Suppressor macrophage treated with lipopolysaccharide for 4 hours (primary cell): ENCODE data around the gene TLX2.

Experiments
- DNase-seq: peaks from one replicate; pipeline ENCODE4 v3.0.0-alpha.2; 2020

The TLX2 gene

DNA sequence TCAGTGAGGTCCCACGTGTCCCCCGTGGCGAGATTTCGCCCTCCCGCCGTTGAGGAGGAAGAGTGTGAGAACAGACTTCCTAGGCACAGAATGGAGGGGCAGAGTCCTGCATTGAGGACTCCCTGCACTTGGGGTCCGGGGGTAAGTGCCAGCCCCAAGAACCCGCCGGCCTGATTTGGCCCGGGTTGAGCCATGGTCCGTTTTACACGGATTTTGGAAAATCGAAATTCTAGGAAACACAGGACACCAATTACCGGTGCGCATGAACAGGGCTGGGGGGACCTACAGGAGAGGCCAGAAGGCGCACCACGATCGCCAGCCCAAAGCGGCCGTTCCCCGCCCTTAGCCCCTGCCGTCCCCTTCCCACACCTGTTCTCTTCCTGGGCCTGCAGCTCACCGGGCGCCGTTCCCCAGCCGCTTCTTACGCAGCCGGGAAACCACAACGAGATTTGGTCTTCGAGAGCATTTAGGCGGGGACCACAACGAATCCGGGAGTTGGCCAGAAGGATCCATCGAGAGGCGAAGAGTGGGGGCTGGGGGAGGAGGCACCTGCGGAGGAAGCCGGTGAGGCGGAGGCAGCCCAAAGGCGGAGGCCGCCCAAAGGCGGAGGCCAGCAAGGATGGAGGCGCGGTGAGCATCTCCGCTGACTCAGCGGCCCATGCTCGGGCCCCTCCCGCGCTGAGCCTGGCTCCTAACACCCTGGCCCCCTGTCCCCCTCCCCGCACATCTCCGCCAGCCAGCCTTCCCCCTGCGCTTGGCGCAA is 464 bp upstream of the TLX2 start:
- DNase-seq: no peak

DNA sequence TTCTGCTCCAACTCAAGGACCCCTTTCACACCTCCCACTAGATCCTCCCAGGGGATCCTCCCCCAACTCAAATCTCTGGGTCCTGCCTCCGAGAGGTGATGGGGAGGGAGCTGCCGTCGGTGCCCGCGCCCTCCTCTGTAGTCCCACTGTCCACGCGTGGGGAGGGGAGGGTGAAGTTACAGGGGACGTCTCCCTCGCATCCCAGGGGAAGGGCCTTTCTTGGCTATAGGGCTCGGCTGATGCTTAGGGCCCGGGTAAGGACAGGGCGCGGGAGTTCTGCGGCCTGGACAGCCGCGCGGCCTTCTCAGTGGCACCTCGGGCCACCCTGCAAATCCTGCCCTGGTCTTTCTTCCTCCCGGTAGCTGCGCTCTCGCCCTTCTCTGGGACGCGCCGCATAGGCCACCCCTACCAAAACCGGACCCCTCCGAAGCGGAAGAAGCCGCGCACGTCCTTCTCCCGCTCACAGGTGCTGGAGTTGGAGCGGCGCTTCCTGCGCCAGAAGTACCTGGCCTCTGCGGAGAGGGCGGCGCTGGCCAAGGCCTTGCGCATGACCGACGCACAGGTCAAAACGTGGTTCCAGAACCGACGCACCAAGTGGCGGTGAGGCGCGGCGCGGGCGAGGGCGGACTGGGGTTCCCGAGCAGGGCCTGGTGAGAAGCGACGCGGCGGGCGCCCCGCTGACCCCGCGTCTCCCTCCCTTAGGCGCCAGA is 1.2 kb downstream of the TLX2 start:
- no peak for DNase-seq

DNA sequence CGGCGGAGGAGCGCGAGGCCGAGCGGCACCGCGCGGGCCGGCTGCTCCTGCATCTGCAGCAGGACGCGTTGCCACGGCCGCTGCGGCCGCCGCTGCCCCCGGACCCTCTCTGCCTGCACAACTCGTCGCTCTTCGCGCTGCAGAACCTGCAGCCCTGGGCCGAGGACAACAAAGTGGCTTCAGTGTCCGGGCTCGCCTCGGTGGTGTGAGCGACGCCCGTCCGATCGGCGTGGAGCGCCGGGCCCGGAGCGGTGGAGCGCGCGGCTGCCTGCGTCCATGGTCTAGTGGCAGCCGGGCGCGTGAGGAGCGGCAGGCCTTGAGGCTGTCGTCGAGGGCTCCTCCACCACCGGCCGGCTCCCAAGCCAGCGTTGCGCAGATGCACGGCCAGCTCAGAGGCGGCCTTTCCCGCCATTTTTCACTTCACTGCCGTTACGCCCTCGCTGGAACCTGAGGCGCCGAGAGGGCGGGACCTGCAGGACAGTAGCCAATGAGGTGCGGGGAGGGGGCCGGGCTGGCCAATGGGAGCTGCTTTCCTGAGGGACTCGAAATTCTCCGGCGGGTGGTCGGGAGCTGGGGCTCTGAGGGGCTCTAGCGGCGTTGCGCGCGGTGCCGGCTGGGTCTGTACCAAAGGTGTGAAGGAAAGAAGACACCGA is 1.9 kb downstream of the TLX2 start:
- peak; percentile 65 for DNase-seq

DNA sequence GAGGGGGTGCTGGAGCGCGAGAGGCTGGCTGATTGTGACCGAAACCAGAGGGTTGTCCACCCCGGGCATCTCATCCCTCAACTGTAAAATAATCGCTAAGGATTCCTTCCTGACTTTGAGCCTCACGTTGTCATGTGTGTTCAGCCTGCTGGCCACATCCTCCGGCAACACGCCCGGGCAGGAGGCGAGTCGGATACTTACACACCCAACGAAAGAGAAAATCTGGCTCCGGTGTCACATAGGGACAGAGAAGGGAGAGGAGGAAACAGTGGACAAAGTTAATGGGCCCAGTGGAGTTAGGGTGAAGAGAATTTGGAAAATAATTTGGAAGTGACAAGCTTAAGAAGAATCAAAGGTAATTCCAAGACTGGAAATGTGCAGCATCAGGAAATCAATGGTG is 2.4 kb downstream of the TLX2 start:
- DNase-seq: no peak

DNA sequence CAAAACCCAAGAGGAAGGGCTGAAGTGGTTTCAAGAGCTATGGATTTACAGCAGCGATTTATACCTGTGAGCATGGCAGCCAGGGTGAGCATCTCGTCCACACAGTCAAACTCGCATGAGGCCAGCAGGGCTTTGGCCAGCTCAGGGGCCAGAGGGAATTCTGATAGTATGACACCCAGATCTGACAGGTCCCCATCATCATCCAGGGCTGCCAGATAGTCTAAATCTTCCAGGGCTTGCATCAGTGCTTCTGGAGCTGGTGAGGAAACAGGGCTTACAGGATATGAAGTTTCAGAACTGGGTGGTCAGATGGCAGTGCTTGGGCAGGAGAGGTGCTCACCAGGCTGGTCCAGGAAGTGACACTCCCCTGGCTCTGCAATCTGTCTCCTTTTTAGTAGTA is 8.3 kb downstream of the TLX2 start:
- no peak for DNase-seq

DNA sequence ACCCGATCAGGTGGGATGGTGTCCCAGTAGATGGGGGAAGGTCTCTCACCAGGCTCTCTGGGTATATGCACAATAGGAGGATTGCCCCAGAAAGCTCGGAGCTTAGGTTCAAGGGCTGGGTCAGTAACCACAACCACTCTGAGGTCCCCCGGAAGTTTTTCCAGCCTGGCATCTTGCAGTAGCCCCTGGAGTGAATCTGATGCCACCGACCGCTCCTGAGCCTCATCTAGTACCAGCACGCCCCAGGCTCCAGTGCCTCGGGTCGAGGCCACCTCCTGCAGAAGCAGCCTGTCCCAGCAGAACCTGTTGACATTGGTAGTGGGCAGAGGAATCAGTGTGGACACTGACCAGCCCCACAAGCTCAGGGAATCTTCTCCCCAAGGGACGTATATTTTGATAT is 9.8 kb downstream of the TLX2 start:
- no peak for DNase-seq

DNA sequence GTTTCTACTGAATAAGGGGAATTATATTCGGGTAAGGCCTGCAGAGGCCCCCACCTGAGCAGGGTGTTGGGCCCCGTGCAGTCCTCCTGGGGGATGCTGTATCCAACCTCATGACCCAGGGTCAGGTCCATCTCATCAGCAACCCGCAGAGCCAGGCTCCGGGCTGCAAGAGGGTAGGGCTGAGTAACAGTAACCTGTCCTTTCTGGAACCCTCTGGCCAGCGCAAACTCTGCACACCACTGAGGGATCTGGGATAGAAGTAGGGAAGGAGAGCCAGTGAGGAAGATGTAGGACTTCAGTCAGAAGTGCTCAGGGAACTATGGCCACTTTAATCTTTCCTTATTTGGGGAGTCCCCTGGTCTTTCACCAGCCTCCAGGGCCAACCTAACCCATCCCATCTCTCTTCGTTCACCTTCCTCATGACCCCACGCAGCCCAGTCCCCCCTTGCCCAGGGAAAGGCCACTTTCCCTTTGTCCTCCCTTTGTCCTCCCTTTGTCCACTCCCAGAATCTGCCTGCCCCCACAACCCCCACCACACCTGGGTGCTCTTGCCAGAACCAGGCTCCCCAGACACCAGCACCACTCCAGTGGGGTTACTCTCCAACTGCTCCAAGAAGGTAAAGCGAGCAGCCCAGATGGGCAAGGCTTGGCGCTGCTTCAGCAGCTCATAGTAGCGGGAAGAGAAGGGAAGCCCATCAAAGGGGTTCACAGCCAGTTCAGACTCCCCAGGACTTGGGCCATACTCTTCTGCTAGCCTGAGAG is 10.9 kb downstream of the TLX2 start:
- no peak for DNase-seq

DNA sequence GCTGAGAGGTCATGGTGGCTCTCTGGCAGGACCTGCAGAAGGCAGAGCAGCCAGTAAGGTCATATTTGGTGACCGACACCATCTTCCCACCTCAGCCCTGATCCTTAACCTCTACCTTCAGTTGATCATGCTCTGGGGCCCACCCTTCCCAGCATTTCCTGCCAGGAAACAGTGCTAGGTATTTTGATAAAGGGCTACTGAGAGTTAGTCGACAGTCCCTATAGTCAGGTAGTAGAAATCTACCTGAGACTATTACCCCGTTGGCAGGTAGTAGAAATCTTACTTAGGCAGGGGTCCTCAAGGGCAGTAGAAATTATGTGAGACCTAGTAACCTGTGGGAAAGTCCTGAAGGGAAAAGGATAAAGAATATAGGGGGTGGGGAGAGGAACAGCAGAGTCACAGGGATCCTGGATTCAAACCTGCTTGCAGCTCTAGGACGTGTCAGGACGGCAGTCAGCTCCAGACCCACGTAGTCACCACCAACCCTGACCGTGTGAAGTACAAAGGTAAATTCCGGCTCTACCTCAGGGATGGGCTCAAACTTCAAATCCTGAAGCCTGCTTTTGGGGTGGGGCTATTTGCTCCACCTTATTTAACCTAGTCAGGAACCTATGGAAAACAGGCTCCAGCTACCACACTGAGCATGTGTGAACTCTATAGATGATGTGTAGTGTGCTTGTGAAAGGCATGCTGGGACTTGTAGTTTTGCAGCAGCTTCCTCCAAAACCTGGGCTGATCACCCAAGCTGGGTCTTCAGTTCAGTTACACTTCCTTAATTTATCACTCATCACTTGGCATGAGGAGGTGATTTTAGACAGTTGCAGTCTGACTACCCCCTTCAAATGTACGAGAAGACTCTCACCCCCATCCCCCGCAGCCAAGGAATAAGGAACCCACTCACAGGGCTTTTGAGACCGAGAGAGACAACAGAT is 11.7 kb downstream of the TLX2 start, which contains the start of gene DQX1:
Gene DQX1, minus strand, starts transcription at position 515 of the 932 bp plus-strand sequence. Its CDS starts 502 bp downstream, at position 13.
- DNase-seq: peak; percentile 70

DNA sequence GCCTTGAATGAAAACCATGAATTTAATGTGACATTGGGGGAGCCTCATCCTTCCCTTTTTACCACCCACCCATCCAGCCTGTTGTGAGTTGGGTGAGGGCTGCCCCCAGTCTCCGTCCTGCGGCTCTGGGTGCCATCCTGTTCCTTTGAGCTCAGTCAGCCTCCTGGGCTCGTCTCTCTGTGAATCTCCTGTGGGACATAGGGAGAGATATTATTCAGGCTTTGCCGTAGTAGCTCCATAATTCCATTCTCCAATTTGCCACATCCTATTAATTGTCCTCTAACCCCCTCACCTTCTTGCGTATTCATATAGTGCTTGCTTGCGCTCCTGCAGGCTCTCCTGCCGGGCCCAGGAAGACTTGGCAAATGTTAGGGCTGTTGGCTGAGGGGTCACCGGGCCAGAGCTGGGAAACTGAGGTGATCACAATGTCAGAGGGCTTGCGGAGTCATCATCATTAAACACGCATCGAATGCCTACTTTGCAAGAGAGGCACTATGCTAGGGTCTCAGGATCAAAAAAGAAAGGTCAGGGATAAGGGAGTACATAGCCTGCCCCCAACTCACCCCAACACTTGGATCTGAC is 12.5 kb downstream of the TLX2 start:
- no peak for DNase-seq

DNA sequence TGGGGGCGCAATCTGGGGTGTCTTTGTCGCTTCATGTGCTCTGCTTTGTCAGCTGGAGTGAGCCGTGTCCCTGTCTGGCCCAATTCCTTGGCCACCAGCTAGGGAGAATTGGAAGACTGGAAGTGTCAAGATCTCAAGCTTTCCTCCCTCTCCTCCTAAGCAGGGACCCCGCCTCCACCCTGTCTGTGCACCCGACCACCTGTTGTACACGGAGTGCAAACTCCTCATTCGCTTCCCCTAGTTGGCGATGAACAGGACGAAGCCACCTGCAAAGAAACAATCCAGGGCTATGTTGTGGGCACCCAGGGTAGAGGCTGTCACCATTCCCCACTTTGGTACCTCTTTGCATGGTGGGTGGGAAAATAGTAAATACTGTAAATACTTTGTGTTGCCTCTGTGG is 13.5 kb downstream of the TLX2 start:
- DNase-seq: no peak

DNA sequence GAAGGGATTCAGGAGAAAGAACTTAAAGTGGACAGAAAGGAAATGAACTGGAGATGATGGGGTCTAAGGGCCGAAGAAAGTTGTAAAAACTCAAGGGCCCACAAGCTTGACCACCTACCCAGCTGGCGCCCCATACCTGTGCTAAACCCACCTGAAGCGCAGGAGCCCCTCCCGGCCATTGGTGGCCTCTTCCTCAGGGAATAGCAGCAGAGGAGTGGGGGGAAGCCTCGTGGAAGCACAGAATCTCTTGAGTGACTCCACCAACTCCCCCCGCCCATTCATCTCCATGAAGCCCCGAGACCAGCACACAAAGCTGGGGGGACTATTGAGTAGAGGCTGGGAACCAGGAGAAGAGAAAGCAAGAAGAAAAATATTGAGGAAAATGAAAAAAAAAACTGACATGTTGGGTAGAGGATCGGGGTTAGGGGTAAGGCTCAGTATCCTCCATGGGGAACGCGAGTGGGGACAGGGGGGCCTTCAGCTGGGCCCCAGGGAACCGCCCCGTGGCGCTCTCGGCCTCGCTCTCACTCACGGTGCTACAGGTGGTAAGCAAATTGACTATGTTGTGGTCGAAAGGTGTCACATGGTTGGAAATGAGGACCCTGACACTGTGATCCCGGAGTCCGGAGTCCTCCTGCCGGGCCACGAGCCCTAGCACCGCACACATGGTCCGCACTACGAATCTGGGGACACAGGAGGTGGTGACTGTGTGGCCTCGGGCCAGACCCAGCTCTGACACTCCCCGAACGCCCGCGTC is 14.5 kb downstream of the TLX2 start:
- DNase-seq: no peak

DNA sequence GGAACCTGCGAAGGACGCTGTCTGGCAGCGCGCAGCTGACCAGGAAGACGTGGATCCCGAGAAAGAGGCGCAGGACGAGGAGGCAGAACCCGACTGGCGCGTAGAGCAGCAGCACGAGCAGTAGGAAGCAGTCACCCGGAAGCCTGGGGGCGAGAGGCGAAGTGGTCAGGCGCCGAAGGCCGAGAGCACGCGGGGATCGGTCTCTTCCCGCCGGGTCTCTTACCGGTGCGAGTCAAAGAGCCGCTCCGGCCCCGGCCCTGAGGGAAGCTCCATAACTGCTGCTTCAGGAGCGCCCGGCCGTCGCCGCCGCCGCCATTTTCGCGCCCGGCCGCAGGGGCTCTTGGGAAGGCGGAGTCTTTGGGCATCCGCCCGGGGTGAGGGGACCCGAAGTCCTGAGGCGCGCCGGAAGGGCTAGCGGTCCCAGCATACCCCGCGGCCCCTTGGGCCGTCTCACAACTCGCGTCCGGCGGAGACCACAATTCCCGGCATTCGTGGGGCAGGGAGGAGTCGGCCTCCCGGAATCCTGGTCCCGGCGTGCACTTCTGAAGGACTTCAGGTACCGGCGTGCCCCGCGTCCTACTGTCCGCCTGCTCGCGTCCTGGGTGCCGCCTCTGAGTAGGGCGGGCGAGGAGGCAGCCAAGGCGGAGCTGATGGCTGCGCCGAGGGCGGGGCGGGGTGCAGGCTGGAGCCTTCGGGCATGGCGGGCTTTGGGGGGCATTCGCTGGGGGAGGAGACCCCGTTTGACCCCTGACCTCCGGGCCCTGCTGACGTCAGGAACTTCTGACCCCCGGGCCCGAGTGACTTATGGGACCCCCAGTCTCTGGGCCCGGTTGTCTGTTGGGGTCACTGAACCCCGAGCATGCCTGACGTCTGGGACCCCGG is 15.3 kb downstream of the TLX2 start, which contains the start of the genes AUP1 and HTRA2:
Gene AUP1, minus strand, starts transcription at position 350 of the 882 bp plus-strand sequence. Its CDS starts 77 bp downstream, at position 273.
Gene HTRA2, plus strand, starts transcription at position 577 of the 882 bp plus-strand sequence. Its CDS starts 74 bp downstream, at position 651.
- peak; percentile 99 for DNase-seq

DNA sequence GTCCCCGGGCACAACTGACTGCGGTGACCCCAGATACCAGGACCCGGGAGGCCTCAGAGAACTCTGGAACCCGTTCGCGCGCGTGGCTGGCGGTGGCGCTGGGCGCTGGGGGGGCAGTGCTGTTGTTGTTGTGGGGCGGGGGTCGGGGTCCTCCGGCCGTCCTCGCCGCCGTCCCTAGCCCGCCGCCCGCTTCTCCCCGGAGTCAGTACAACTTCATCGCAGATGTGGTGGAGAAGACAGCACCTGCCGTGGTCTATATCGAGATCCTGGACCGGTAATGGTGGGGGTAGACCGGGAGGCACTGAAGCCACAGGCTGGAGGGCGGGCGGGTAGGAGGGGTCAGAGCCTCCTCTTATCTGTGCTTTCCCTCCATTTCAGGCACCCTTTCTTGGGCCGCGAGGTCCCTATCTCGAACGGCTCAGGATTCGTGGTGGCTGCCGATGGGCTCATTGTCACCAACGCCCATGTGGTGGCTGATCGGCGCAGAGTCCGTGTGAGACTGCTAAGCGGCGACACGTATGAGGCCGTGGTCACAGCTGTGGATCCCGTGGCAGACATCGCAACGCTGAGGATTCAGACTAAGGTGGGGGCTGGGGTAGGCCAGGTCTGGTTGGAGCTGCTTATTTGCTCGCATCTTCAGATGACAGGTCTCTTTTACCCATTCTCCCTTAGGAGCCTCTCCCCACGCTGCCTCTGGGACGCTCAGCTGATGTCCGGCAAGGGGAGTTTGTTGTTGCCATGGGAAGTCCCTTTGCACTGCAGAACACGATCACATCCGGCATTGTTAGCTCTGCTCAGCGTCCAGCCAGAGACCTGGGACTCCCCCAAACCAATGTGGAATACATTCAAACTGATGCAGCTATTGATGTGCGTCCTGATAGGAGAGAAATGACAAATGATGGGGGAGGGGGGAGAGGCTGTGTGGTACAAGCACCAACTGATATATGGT is 16.3 kb downstream of the TLX2 start:
- DNase-seq: peak; percentile 52

DNA sequence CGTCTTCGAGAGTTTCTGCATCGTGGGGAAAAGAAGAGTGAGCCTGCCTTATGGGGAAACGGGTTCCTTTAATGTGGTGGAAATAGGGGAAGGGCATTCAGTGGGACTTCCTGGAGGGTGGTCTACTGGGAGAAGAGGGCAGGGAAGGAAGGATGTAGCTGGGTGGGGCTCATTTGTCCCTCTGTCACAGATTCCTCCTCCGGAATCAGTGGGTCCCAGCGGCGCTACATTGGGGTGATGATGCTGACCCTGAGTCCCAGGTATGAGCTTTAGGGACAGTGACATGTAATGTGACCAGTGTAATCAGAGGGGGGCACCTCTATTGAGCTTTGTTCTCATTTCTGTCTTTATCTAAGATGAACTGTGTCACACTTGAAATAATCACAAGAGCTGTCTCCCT is 17.4 kb downstream of the TLX2 start:
- DNase-seq: no peak

DNA sequence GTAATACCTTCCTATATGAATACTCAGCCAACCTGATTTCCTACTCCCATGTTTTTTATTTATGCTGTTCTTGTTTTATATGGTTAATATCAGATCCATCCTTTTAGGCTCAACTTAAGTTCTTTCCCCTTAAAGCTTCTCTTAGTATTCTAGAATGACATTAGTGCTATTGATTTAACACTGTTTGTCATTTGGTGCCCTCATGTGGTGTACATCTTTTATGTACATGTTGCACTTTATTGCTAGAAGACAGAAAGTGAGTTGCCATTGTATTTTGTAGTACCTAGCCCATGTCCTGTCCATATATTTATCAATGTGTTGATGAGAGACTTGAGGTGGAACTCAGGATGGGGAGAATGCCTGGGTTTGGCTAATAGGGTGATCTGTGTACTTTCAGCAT is 18.0 kb downstream of the TLX2 start:
- DNase-seq: peak; percentile 66

DNA sequence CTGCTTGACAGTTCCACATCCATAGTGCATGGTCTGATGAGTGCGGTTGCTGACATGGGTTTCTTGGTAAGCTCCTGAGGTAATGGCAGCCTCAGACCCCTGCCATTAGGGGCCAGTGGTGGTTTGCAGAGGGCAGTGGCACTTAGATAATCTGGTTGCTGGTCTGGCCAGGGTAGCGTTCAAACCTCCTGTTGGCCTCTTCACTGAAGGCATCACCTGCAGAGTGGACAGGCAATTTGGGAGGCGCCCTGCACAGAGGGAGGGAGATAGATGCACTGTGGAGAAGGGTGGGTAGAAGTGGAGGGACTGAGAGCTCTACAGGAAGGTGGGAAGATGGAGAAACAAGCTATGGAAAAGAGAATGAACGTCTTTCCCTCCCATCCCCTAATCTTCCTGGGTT is 19.2 kb downstream of the TLX2 start:
- DNase-seq: no peak

DNA sequence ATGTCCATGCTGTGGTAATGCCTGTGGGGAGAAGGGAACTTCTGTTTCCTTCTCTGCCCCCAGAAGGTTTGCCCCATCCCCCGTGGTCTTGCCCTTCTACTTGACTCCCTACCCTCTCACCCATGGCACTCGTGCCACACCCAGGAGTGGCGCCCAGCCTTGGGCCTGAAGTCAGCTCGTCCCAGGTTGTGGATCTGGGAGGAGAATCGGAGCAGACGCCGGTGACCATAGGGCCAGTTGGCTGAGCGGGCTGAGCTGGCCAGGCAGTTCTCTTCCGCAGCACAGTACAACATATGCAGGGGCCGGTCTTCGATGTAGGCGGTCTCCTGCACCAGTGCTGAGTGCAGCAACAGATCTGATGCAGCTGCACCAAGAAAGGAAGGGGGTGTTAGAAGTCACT is 20.2 kb downstream of the TLX2 start:
- no peak for DNase-seq

DNA sequence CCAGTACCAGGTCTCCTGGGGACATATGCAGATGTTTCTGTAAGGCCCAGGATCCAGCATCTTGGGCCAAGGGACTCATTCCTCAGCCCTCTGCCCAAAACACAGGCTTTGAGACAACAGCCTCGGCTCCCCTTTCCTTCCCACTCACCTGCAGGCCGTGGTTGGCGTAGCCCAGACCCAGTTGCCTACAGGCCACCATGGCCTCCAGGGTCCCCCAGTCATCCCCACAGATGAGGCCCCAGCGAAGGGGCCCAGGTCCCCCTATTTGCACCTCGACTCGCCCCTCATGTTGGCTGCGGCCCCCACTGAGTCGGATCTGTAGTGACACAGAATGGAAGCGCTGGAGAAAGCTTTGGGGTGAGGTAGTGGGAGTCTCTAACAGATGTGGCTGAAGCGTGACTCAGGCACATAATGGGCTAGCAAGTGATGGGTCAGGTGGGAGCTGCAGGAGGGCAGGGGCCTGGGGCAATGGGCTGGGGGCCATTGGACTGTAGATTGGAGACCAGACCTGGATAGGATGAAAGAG is 21.3 kb downstream of the TLX2 start:
- no peak for DNase-seq
